Activated CD4-positive, alpha-beta T cell treated with anti-CD3 and anti-CD28 coated beads, Interleukin-2, amount 50 U/mL, for 48 hours (primary cell): ENCODE measurements around the gene ABR.
"Not testable (repeated sequence)": the region's sequence is repeated elsewhere in the genome, so short reads cannot be mapped to it uniquely, and the experiment has no call there.

ENCODE experiments used
- DNase-seq, 2 experiments: peaks; one replicate each; pipeline ENCODE4 v3.0.0-alpha.2; 2020

The ABR gene

GRCh38 chr17:1201132-1201702 lies 21.4 kb upstream of the ABR start:
- peak in 1 of 2 experiments; percentile 31 for DNase-seq

DNA sequence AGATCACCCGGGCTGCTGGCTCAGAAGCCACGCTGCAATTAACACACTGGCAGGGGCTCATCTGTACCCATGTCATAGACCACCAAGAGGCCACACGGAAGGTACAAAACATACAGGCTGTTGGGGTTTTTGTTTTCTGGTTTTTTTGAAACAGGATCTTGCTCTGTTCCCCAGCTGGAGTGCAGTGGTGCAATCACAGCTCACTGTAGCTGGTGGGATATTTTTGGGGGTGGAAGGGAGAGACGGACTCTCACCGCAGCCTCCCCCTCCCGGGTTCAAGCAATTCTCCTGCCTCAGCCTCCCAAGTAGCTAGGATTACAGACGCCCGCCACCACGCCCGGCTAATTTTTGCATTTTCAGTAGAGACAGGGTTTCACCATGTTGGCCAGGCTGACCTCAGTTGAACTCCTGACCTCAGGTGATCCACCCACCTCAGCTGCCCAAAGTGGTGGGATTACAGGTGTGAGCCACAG lies 19.5 kb upstream of the ABR start:
- not testable (repeated sequence) for DNase-seq

DNA sequence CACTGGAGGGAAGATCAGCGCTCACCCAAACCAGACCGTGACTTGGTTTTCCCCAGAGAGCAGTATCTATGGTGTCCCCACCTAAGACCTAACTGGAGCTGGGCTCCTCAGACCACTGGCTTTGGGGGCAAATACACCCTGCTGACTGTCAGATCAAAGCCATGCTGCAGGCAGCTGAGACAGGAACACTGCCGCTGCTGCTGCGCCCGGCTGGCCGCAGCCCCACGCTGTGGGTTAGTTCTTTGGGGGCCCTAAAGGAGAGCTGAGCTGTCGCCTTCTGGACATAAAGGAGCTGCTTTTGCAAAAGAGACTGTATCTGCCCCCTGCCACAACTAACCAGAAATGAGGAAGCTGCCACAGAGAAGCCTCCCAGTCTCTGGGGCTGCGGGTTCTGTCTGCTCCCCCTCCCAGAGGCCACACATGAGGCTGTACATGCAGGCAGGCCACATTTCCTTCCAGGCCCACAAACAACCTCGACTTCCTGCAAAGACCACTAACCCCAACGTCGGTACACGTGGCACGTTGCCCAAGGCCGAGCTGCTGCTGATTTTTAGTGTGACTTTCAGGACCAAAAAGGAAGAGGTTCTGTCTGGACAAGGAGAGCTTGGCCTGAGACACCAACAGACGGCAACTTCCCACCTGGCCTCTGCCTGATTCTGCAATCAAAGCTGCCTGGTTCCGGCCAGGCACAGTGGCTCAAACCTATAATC lies 18.2 kb upstream of the ABR start:
- DNase-seq: peak in 1 of 2 experiments; percentile 51

DNA sequence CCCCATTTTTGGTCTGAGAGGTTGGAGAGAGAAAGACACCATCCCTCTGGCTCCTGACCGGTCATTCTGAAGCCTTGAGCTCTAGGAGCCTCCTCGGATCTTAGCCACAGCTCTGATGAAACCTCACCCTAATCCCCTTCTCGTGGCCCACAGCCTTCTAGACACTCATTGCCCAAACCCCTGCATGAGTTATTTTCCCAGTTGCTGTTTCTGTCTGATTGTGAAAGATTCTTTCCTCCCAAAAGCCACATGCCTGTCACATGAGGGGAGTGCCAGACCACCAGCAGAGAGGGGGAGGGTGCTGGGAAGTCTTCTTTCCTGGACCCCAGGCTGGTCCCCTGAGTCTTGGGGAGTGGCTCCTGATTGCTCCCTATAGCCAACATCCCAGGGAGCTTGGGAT lies 17.6 kb upstream of the ABR start:
- no peak for DNase-seq

DNA sequence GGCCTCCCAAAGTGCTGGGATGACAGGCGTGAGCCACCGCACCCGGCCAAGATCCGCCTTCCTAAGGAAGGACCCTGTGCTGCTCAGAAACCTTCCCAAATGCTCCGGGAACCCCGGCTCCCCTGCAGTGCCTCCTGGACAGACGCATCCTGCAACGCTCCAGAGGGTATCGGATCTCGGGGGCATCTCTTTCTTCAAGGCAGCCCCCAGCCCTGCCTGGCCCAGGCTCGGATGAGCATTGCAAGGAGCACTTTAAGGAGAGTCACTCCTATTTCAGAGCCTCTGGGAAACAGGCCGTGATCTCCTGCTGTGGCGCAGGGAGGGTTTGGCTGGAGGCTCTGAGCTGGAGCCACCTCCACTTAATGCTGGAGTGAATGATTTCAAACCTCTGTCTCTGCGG lies 17.2 kb upstream of the ABR start:
- DNase-seq: no peak

GRCh38 chr17:1192911-1193699 lies 13.3 kb upstream of the ABR start:
- no peak for DNase-seq

GRCh38 chr17:1190751-1191331 lies 11.1 kb upstream of the ABR start:
- no peak for DNase-seq

GRCh38 chr17:1188812-1189504 lies 9.2 kb upstream of the ABR start:
- no peak for DNase-seq

- DNase-seq: peak; percentile 77 to 80
Measured at GRCh38 chr17:1186923-1187771, 7.4 kb upstream of the ABR start.

DNA sequence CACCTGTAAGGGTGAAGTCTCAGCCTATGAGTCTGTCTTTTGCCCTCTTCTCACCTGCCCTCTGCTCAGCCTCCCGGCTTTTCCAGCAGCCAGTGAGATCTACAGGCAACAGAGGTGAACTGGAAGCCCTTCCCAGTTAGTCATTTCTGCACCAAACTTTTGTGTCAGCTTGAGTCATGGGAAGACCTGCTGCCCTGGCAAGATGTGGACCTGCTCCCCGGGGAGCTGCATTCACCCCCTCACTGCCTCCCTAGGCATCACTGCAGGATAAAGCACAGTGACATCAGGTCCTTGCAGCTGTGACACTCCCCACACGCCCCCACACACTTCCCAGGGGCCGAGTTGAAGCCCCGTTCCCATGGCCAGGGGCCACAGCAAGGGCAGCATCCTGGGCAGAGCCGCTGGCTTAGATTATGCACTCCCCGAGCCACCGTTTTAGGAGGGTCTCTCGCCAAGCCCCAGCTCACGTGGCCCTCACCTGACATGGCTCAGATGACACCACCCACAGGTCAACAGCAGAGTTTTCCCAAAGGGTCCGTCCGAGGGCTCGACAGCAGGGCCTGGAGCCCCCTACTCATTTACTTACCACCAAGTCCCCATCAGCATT lies 6.5 kb upstream of the ABR start:
- no peak for DNase-seq

DNA sequence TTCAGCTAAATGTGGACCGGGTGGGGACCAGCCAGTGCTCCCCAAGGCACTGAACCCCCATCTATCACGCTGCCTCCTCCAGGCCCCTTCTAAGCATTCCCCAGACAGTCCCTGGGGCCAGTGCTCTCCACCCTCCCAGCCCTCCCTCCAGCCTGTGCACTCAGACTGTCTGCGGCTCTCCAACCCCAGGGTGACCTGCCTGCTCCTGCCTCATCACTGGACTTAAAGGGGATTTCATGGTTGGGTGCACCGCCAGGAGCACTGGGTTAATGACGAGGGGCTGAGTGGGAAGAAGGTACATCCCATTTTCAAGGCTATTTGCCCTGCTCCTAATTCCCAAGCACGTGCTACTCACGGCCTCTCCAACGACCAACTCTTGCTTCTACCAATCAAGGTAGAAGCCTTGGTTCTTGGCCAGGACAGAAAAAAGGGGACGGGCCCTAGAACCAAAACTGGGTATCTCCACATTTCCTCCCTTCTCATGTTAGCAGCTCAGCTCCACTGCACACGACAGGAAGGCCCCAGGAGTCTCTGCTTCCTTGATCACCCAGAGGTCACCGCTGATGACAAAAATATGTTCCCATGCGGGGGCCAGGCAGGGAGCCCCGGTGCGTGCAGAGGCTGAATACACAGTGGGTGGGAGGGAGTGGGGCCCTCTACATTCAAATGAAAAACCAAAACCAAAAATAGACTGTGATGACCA lies 3.5 kb upstream of the ABR start:
- DNase-seq: peak in 1 of 2 experiments; percentile 19

DNA sequence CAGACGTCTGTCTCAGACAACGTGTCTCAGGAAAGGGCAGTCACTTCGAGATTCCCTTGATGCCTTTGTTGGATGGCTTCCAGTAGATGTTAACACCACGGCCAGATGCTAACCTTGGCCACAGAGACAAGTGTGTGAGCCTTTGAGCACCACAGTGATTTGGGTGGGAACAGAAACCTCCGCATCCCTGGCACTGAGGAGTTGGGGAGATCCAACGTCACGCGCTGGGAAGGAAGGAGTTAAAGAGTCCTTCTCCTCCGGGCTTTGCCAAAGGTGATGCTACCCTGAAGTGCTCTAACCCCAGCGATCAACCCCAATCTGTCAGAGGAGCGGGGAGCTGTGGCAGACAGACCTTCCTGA lies 3.0 kb upstream of the ABR start:
- DNase-seq: no peak

GRCh38 chr17:1181753-1182137 lies 2.0 kb upstream of the ABR start:
- no peak for DNase-seq

DNA sequence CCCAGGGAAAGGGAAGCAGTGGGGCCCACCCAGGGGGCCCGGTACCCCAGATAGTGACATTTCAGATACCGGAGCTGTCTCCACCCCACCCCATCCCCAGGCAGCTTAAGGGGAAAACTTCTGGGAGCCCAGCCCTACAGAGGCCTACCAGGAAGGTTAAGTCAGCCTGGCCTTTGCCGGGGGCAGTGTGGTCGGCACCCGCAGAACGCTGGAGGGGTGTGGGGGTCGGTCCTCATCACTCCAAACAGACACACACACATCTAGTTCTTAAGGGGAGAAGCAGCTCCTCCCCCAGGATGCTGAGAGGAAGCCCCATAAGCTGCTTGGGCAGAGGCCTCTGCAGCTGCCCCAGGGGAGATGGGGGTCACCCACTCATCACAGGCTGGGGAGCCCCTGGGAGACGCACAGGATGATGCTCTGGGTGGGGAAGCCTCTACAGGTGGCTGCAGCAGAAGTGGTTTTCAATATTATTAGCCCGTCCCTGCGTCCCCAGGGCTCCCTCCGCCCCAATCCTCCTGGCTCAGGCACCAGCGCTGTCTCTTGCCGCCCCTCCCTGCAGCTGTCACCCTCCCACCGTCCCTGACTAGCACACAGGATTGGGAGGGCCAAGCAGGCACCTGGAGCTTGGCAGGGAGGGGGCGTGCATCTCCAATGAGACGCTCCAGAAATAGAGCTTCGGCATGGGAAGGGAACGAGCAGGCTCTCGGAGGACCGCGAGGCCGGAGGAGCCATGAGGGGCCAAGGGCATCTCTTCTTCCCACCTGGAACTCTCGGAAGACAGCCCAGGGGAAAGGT lies 1.4 kb upstream of the ABR start:
- no peak for DNase-seq

- DNase-seq: no peak
Measured at GRCh38 chr17:1179112-1179817, 516 bp downstream of the ABR start.

GRCh38 chr17:1177016-1177700 lies 2.6 kb downstream of the ABR start:
- DNase-seq: no peak

- DNase-seq: no peak
Measured at GRCh38 chr17:1174263-1174880, 5.4 kb downstream of the ABR start.
